ENCODE data around the gene TSPAN8.

DNA sequence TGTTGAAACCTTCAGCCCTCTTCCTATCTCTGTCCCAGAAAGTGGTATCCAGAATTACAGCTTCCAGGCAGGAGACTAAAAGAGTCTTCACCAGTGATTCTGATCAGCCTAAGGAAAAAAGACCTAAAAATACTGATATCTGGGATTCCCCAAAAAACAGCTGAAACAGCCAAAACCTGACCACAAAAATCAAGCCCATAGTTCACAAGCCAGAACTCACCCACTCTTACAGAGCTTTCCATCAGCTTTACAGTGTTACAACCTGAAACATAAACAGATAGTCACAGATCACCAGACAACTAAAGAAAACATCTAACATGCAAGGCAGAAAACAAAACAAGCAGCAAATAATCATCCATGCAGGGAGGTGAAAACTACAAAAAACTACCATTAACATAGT is 26.0 kb upstream of the TSPAN8 start:
- no peak for TF ChIP-seq DPF2 (IDR thresholded peaks at IDR 0.05)
- TF ChIP-seq CTCF (IDR thresholded peaks at IDR 0.05 in 2 of 3, conservative IDR thresholded peaks at IDR 0.05 in 1 of 3; ENCODE audit: insufficient read depth in 2 of 3, low read depth in 1 of 3, low read length in 3 of 3) = no peak
- TF ChIP-seq SOX6 (IDR thresholded peaks at IDR 0.05) = no peak
- TF ChIP-seq POLR2A (conservative IDR thresholded peaks at IDR 0.05) = no peak
- TF ChIP-seq KDM1A (IDR thresholded peaks at IDR 0.05) = no peak
- no peak for TF ChIP-seq ZNF121 (CRISPR knock-in tag; conservative IDR thresholded peaks at IDR 0.05)
- TF ChIP-seq CBX2 (IDR thresholded peaks at IDR 0.05; ENCODE audit: insufficient read depth, low read length, poor library complexity, severe bottlenecking) = no peak
- TF ChIP-seq ARID3A (IDR thresholded peaks at IDR 0.05; ENCODE audit: borderline replicate concordance, low read depth, low read length) = no peak
- TF ChIP-seq ZNF146 (CRISPR knock-in tag; IDR thresholded peaks at IDR 0.05; ENCODE audit: unreplicated experiment) = no peak
